IMR-90 (cell line): ENCODE results near the gene RGS17. TPM values are rescaled to one million over a fixed set of nuclear protein-coding genes. Genes with fewer than 3 reads are reported as not detected.

ENCODE experiments used
- ATAC-seq: fragments of 200-7000 bp; cut with Tn5 transposase; 2 replicates; pipeline ENCODE4 v1.9.1; 2020; ENCODE audit warnings: low read depth, mild to moderate bottlenecking, moderate library complexity
- BruUV-seq: library from RNA; stranded (reverse); fragments of 400-500 nt; replicated peaks from 2 replicates; lab custom pipeline; 2021; lab: Mats Ljungman, UMichigan
- CTCF ChIA-PET: fragments of 300-600 bp; formaldehyde crosslinking; extraction: SDS; loops from one replicate; lab custom pipeline; 2021; ENCODE audit warnings: antibody characterized with exemption; lab: Yijun Ruan, JAX
- POLR2A ChIA-PET: fragments of 300-600 bp; sonication (Branson Sonifier 250); formaldehyde crosslinking; loops from one replicate; lab custom pipeline; 2022; ENCODE audit warnings: antibody characterized with exemption; ENCODE audit not compliant: unreplicated experiment; lab: Charles Lee
- DNase-seq: peaks from one replicate; pipeline ENCODE4 v3.0.0; 2013
- H2AFZ ChIP-seq: replicated peaks from 2 replicates; pipeline ENCODE3; 2013; ENCODE audit warnings: low read length, mild to moderate bottlenecking; ENCODE audit not compliant: poor library complexity
- H2AK5ac ChIP-seq: 2 replicates; pipeline ENCODE4 v1.6.1; 2013; ENCODE audit warnings: low read depth, low read length, inconsistent platforms
- H2AK9ac ChIP-seq: replicated peaks from 2 replicates; pipeline ENCODE3; 2013; ENCODE audit warnings: mild to moderate bottlenecking, low read depth, low read length, moderate library complexity; ENCODE audit not compliant: poor library complexity
- H2BK120ac ChIP-seq: 2 replicates; pipeline ENCODE4 v1.6.1; 2013; ENCODE audit warnings: low read depth, low read length, inconsistent platforms
- H2BK15ac ChIP-seq: 3 replicates; pipeline ENCODE4 v1.6.1; 2013; ENCODE audit warnings: low read depth, low read length, inconsistent platforms
- H2BK20ac ChIP-seq: 2 replicates; pipeline ENCODE4 v1.6.1; 2013; ENCODE audit warnings: low read depth, mild to moderate bottlenecking, inconsistent platforms, low read length, moderate library complexity
- H2BK5ac ChIP-seq: 2 replicates; pipeline ENCODE4 v1.6.1; 2013; ENCODE audit warnings: mild to moderate bottlenecking, low read depth, low read length, inconsistent platforms; ENCODE audit not compliant: poor library complexity, severe bottlenecking
- H3K14ac ChIP-seq: replicated peaks from 2 replicates; pipeline ENCODE4 v1.6.1; 2013; ENCODE audit warnings: low read depth, low read length, inconsistent platforms
- H3K18ac ChIP-seq: 2 replicates; pipeline ENCODE4 v1.6.1; 2013; ENCODE audit warnings: low read depth, low read length, control low read depth
- H3K23ac ChIP-seq: 2 replicates; pipeline ENCODE4 v1.6.1; 2013; ENCODE audit warnings: low read depth, low read length, inconsistent platforms
- H3K27ac ChIP-seq: 2 replicates; pipeline ENCODE4 v1.5.1; 2013; ENCODE audit warnings: mild to moderate bottlenecking, control low read depth, low read length; ENCODE audit not compliant: insufficient read depth
- H3K27me3 ChIP-seq: 2 replicates; pipeline ENCODE4 v1.6.1; 2013; ENCODE audit warnings: low read length; ENCODE audit not compliant: control insufficient read depth, insufficient read depth
- H3K36me3 ChIP-seq: 2 replicates; pipeline ENCODE4 v1.6.1; 2013; ENCODE audit warnings: low read length, mixed read lengths; ENCODE audit not compliant: control insufficient read depth, insufficient read depth
- H3K4ac ChIP-seq: 2 replicates; pipeline ENCODE4 v1.6.1; 2013; ENCODE audit warnings: low read depth, low read length, inconsistent platforms
- H3K4me1 ChIP-seq: 2 replicates; pipeline ENCODE4 v1.6.1; 2013; ENCODE audit warnings: low read length, mixed read lengths; ENCODE audit not compliant: control insufficient read depth, insufficient read depth
- H3K4me2 ChIP-seq: 2 replicates; pipeline ENCODE4 v1.6.1; 2013; ENCODE audit warnings: low read depth, mild to moderate bottlenecking, control low read depth, low read length, moderate library complexity
- H3K4me3 ChIP-seq: 2 replicates; pipeline ENCODE4 v1.5.1; 2013; ENCODE audit warnings: low read depth, mild to moderate bottlenecking, control low read depth, low read length, moderate library complexity; ENCODE audit not compliant: insufficient read depth
- H3K56ac ChIP-seq: 2 replicates; pipeline ENCODE4 v1.6.1; 2013; ENCODE audit warnings: low read length, inconsistent platforms; ENCODE audit not compliant: insufficient read depth; ENCODE audit errors: extremely low read depth
- H3K79me1 ChIP-seq, 2 experiments: 2 replicates each; pipeline ENCODE4 v1.6.1; 2013; ENCODE audit warnings: low read length in 2 of 2, inconsistent platforms in 1 of 2, low read depth in 1 of 2
- H3K9ac ChIP-seq: 2 replicates; pipeline ENCODE4 v1.6.1; 2013; ENCODE audit warnings: low read depth, low read length, control low read depth
- H3K9me1 ChIP-seq: 2 replicates; pipeline ENCODE4 v1.6.1; 2013; ENCODE audit warnings: low read length, inconsistent platforms; ENCODE audit not compliant: insufficient read depth
- H3K9me3 ChIP-seq: 2 replicates; pipeline ENCODE4 v1.6.1; 2013; ENCODE audit warnings: low read length; ENCODE audit not compliant: control insufficient read depth, insufficient read depth
- H4K20me1 ChIP-seq: 2 replicates; pipeline ENCODE4 v1.6.1; 2013; ENCODE audit warnings: low read length, inconsistent platforms; ENCODE audit not compliant: insufficient read depth
- H4K5ac ChIP-seq: 2 replicates; pipeline ENCODE4 v1.6.1; 2013; ENCODE audit warnings: mild to moderate bottlenecking, low read depth, low read length, control low read depth
- H4K8ac ChIP-seq, 2 experiments: 2 replicates each; pipeline ENCODE4 v1.6.1; 2013; ENCODE audit warnings: low read depth in 2 of 2, low read length in 2 of 2, control low read depth in 1 of 2, inconsistent platforms in 1 of 2
- H4K91ac ChIP-seq: 2 replicates; pipeline ENCODE4 v1.6.1; 2013; ENCODE audit warnings: low read depth, low read length, inconsistent platforms; ENCODE audit not compliant: insufficient read depth
- BHLHE40 ChIP-seq: fragments of 150-350 bp; IDR thresholded peaks from 2 replicates; pipeline ENCODE4 v1.6.1; 2016; ENCODE audit warnings: mild to moderate bottlenecking, low read depth, low read length
- CEBPB ChIP-seq: IDR thresholded peaks from 2 replicates; pipeline ENCODE4 v1.6.1; 2012; ENCODE audit warnings: low read depth, low read length, improper control_type of control experiment
- CHD1 ChIP-seq: IDR thresholded peaks from 2 replicates; pipeline ENCODE4 v1.6.1; 2012; ENCODE audit warnings: low read depth, low read length, improper control_type of control experiment
- MAFK ChIP-seq: IDR thresholded peaks from 2 replicates; pipeline ENCODE4 v1.6.1; 2012; ENCODE audit warnings: low read depth, low read length, improper control_type of control experiment
- RAD21 ChIP-seq: IDR thresholded peaks from 2 replicates; pipeline ENCODE4 v1.6.1; 2012; ENCODE audit warnings: low read length, improper control_type of control experiment
- RFX5 ChIP-seq: IDR thresholded peaks from 2 replicates; pipeline ENCODE4 v1.8.0; 2012; ENCODE audit warnings: low read depth, mild to moderate bottlenecking, low read length, moderate library complexity
- SMC3 ChIP-seq: fragments of 150-350 bp; IDR thresholded peaks from 2 replicates; pipeline ENCODE4 v1.6.1; 2016; ENCODE audit warnings: low read depth, mild to moderate bottlenecking, antibody characterized with exemption, low read length, moderate library complexity
- USF2 ChIP-seq: fragments of 150-350 bp; IDR thresholded peaks from 2 replicates; pipeline ENCODE4 v1.6.1; 2017; ENCODE audit warnings: mild to moderate bottlenecking, antibody characterized with exemption, low read length, low read depth
- WGBS, 2 experiments: methylation state at CpG; one replicate each; pipeline versions ENCODE4 v1.1.5 to v1.1.7; 2013; ENCODE audit warnings: missing lambda C conversion rate in 2 of 2; ENCODE audit not compliant: insufficient read length in 1 of 2; ENCODE audit errors: extremely low coverage in 2 of 2; 5-methylcytosine and 5-hydroxymethylcytosine counted together
- dilution Hi-C: fragments of 300-500 bp; cut with HindIII; formaldehyde crosslinking; loops from one replicate; pipeline ENCODE4 v1.14.3; 2018; ENCODE audit warnings: low sequenced_read_pairs; ENCODE audit not compliant: unreplicated experiment
- in situ Hi-C: fragments of 300-500 bp; cut with MboI; formaldehyde crosslinking; loops from 3 replicates; pipeline ENCODE4 v1.14.3; 2019; ENCODE audit warnings: low sequenced_read_pairs, inconsistent platforms, mixed read lengths
- intact Hi-C: fragments of 100-400 bp; cut with micrococcal nuclease; formaldehyde crosslinking; loops from 2 replicates; pipeline ENCODE4 v1.10.0; 2022
- polyA plus RNA-seq, 3 experiments: library from polyadenylated mRNA; depleted of rRNA; stranded (reverse); fragments of >200 nt; gene quantifications; 2 replicates each; pipeline ENCODE4 v1.2.3, GENCODE V29; 2012; ENCODE audit warnings: low replicate concordance in 1 of 3
- total RNA-seq: library from RNA; depleted of rRNA; stranded (reverse); fragments of >200 nt; gene quantifications from 2 replicates; pipeline ENCODE4 v1.2.3, GENCODE V29; 2012

The RGS17 gene
- total and polyA plus RNA-seq, 2 of the 4 experiments (the other 2 are of a cell fraction): 0.75 to 1.4 TPM

GRCh38 chr6:153047386-153047785 lies 83.7 kb downstream of the RGS17 start:
- H3K79me1 ChIP-seq: no peaks in the 10 kb centered on the region
- H3K4me1 ChIP-seq: no peaks in the 10 kb centered on the region
- ATAC-seq (no peak), DNase-seq (no peak)
- H4K5ac ChIP-seq: no peak overlapping the region
- H3K36me3 ChIP-seq: peaks cover 5% of the 10 kb centered on the region; the same call in 1 of the 2 replicates
- H3K9me3 ChIP-seq: no peaks in the 10 kb centered on the region
- dilution Hi-C loops (no loop called here), intact Hi-C loops (no loop called here), in situ Hi-C loops (loop anchor here (5.0 to 25.0 kb wide), 3 partner anchors 255 to 1115 kb away; no protein-coding TSS in a partner anchor)
- no peak overlapping the region for H2BK120ac ChIP-seq
- H3K9ac ChIP-seq: no peak overlapping the region
- H3K56ac ChIP-seq: no peak overlapping the region
- H4K20me1 ChIP-seq: no peaks in the 10 kb centered on the region
- no peak overlapping the region for H4K91ac ChIP-seq
- H2BK15ac ChIP-seq: no peak overlapping the region
- H3K18ac ChIP-seq: no peak overlapping the region
- H4K8ac ChIP-seq: no peak overlapping the region
- no peak overlapping the region for H3K14ac ChIP-seq
- H3K9me1 ChIP-seq: no peaks in the 10 kb centered on the region
- no peaks in the 10 kb centered on the region for H3K27me3 ChIP-seq
- no peak overlapping the region for H3K4me3 ChIP-seq
- WGBS, 2 experiments: 82% methylated on average over 1 of the region's 2 CpGs; no CpG with 5 or more reads in 1 of the 2 experiments
- H2AFZ ChIP-seq: no peak overlapping the region
- TF ChIP-seq RFX5 (no peak), RAD21 (no peak), MAFK (no peak), CHD1 (no peak), CEBPB (no peak), USF2 (no peak), SMC3 (no peak), BHLHE40 (no peak)
- H3K4ac ChIP-seq: no peak overlapping the region
- no peak overlapping the region for H3K4me2 ChIP-seq
- H2BK5ac ChIP-seq: no peak overlapping the region
- POLR2A ChIA-PET: no interaction called here
- no peak overlapping the region for H3K27ac ChIP-seq
- no peak overlapping the region for H3K23ac ChIP-seq
- H2AK5ac ChIP-seq: no peak overlapping the region
- BruUV-seq: no TSS peak
- no peak overlapping the region for H2AK9ac ChIP-seq
- CTCF ChIA-PET: no interaction called here
- H2BK20ac ChIP-seq: no peak overlapping the region
